ENCODE data around the gene MXD1. TPM values are rescaled to one million over a fixed set of nuclear protein-coding genes. Genes with fewer than 3 reads are reported as not detected.

The MXD1 gene
- total and polyA plus RNA-seq, 2 donors (not counting 3 experiments of a cell fraction or from before 2014, with no cell fraction given), result 6.7 to 10.6 TPM

GRCh38 chr2:69902213-69902922 is 12.5 kb upstream of the MXD1 start:
- intact Hi-C loops (cut with micrococcal nuclease), result no loop called here
- Histone ChIP-seq H2AFZ (ENCODE audit: low read depth, low read length) (no peak overlapping the region), H3K79me2 (ENCODE audit: control insufficient read depth, insufficient read depth, low read length) (peaks cover 8% of the 10 kb centered on the region), H3K27me3 (ENCODE audit: control insufficient read depth in 2 of 2, insufficient read depth in 2 of 2, low read length in 2 of 2) (no peaks in the 10 kb centered on the region), H3K4me2 (ENCODE audit: insufficient read depth, low read length) (no peak overlapping the region), H3K4me1 (ENCODE audit: control insufficient read depth, extremely low read depth, insufficient read depth, low read length) (no peaks in the 10 kb centered on the region), H3K9me1 (replicated peaks; ENCODE audit: control insufficient read depth, extremely low read depth, insufficient read depth, low read length) (no peaks in the 10 kb centered on the region), H3K4me3 (replicated peaks in 1 of 3; ENCODE audit: insufficient read depth in 1 of 3, low read depth in 1 of 3, low read length in 3 of 3) (no peak overlapping the region), H3K27ac (ENCODE audit: insufficient read depth, low read depth, low read length) (no peak overlapping the region), H3K36me3 (ENCODE audit: control insufficient read depth in 2 of 2, extremely low read depth in 1 of 2, insufficient read depth in 2 of 2, low read length in 2 of 2) (peaks cover 9 to 22% of the 10 kb centered on the region in 2 experiments), H3K9me3 (replicated peaks; ENCODE audit: control insufficient read depth, insufficient read depth, low read length) (no peaks in the 10 kb centered on the region), H3K9ac (replicated peaks; ENCODE audit: extremely low read depth, insufficient read depth, low read length) (no peak overlapping the region), H4K20me1 (replicated peaks; ENCODE audit: control insufficient read depth, extremely low read depth, insufficient read depth, low read length) (no peaks in the 10 kb centered on the region)
- no TSS peak for BruUV-seq (replicated peaks)
- ChIA-PET CTCF (interaction anchor here (4.4 kb wide), 1 partner anchor 178 kb away, joined by 22 read pairs; no protein-coding TSS in a partner anchor), POLR2A (no interaction called here)
- no peak for DNase-seq (ENCODE audit: low read depth, low spot score)
- no peak for TF ChIP-seq POLR2AphosphoS5 (IDR thresholded peaks at IDR 0.05; ENCODE audit: insufficient read depth, low read depth, low read length)
- TF ChIP-seq GATA2 (IDR thresholded peaks at IDR 0.05; ENCODE audit: insufficient read depth, insufficient read length, low read depth, low read length), result no peak
- no peak for TF ChIP-seq MAX (IDR thresholded peaks at IDR 0.05; ENCODE audit: insufficient read depth, insufficient read length)
- TF ChIP-seq EZH2 (IDR thresholded peaks at IDR 0.05; ENCODE audit: borderline replicate concordance, low read depth, low read length, severe bottlenecking), result no peak
- TF ChIP-seq JUN (IDR thresholded peaks at IDR 0.05; ENCODE audit: borderline replicate concordance, insufficient read depth, insufficient read length, low read depth), result no peak
- no peak for TF ChIP-seq POLR2A (IDR thresholded peaks at IDR 0.05; ENCODE audit: low read depth, low read length)
- TF ChIP-seq FOS (IDR thresholded peaks at IDR 0.05; ENCODE audit: borderline replicate concordance, insufficient read depth, low read length), result no peak
- TF ChIP-seq MYC (IDR thresholded peaks at IDR 0.05; ENCODE audit: low read depth, low read length), result no peak
- no peak for TF ChIP-seq CTCF (IDR thresholded peaks at IDR 0.05; ENCODE audit: extremely low read depth in 1 of 2, insufficient read depth in 1 of 2, low read depth in 1 of 2, low read length in 2 of 2)
- dilution Hi-C loops (cut with MboI; ENCODE audit: extremely low pct_ligation_motif_present, low sequenced_read_pairs), result no loop called here
- FAIRE-seq, result no peak

Measured in endothelial cell of umbilical vein (primary cell).